Inferior parietal cortex (tissue), 1 donor: ENCODE results near the gene TEX29.

ENCODE experiments used
- DNase-seq: peaks from one replicate; pipeline ENCODE4 v3.0.0-alpha.2; 2016; ENCODE audit errors: extremely low spot score

Gene TEX29

GRCh38 chr13:111291908-111292307 lies 28.5 kb upstream of the TEX29 start:
- no peak for DNase-seq

GRCh38 chr13:111292710-111293485 lies 27.5 kb upstream of the TEX29 start:
- DNase-seq, result no peak

- no peak for DNase-seq
Observed at GRCh38 chr13:111295886-111296285, 24.6 kb upstream of the TEX29 start.

- no peak for DNase-seq
Observed at GRCh38 chr13:111296417-111296816, 24.0 kb upstream of the TEX29 start.

GRCh38 chr13:111298214-111298975 lies 22.0 kb upstream of the TEX29 start:
- no peak for DNase-seq

- no peak for DNase-seq
Observed at GRCh38 chr13:111302045-111302726, 18.3 kb upstream of the TEX29 start.

GRCh38 chr13:111303559-111303958 lies 16.9 kb upstream of the TEX29 start:
- no peak for DNase-seq

GRCh38 chr13:111304041-111304544 lies 16.3 kb upstream of the TEX29 start:
- DNase-seq, result no peak

GRCh38 chr13:111304603-111305289 lies 15.7 kb upstream of the TEX29 start:
- no peak for DNase-seq

GRCh38 chr13:111312944-111313590 lies 7.4 kb upstream of the TEX29 start:
- DNase-seq, result no peak

- DNase-seq, result no peak
Observed at GRCh38 chr13:111313911-111314425, 6.5 kb upstream of the TEX29 start.

GRCh38 chr13:111314852-111315251 lies 5.6 kb upstream of the TEX29 start:
- DNase-seq, result no peak

GRCh38 chr13:111315347-111315995 lies 5.0 kb upstream of the TEX29 start:
- no peak for DNase-seq

GRCh38 chr13:111316161-111316730 lies 4.2 kb upstream of the TEX29 start:
- DNase-seq, result no peak

- no peak for DNase-seq
Observed at GRCh38 chr13:111317042-111317550, 3.3 kb upstream of the TEX29 start.

- no peak for DNase-seq
Observed at GRCh38 chr13:111317571-111318345, 2.7 kb upstream of the TEX29 start.

GRCh38 chr13:111318386-111318785 lies 2.1 kb upstream of the TEX29 start:
- no peak for DNase-seq

- DNase-seq, result no peak
Observed at GRCh38 chr13:111319521-111319920, 921 bp upstream of the TEX29 start.
